ENCODE measurements around the gene OR52K2. TPM values are rescaled to one million over a fixed set of nuclear protein-coding genes. Genes with fewer than 3 reads are reported as not detected.
"Not testable (repeated sequence)": the region's sequence is repeated elsewhere in the genome, so short reads cannot be mapped to it uniquely, and the experiment has no call there.

Gene OR52K2
- total and polyA plus RNA-seq, 4 donors = not detected

DNA sequence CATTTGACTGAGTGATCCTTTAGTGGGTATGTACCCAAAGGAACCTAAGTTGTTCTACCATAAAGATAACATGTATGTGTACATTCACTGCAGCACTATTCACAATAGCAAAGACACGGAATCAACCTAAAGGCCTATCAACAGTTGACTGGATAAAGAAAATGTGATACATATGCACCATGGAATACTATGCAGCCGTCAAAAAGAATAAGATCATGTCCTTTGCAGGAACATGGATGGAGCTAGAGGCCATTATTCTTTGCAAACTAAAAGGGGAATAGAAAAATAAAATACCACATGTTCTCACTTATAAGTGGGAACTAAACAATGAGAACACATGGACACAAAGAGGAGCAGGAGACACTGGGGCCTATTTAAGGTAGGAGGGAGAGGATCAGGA lies 42.3 kb downstream of the OR52K2 start:
- H3K27ac ChIP-seq (ENCODE audit: low read depth in 1 of 2, low read length in 2 of 2); ATAC-seq (ENCODE audit: low FRiP score); H3K4me1 ChIP-seq (ENCODE audit: control insufficient read depth in 1 of 2, insufficient read depth in 2 of 2, low read length in 2 of 2); H3K9me3 ChIP-seq (ENCODE audit: control insufficient read depth, low read length); DNase-seq; H3K4me3 ChIP-seq (ENCODE audit: low read length in 2 of 2); intact Hi-C loops (cut with DNase I); H3K36me3 ChIP-seq (ENCODE audit: control insufficient read depth in 1 of 2, insufficient read depth in 2 of 2, low read length in 1 of 2); H3K27me3 ChIP-seq (ENCODE audit: control insufficient read depth in 1 of 2, insufficient read depth in 2 of 2, low read length in 1 of 2): not testable (repeated sequence)
- WGBS, 2 donors = 81 to 87% methylated on average over 2 of the region's 2 CpGs

DNA sequence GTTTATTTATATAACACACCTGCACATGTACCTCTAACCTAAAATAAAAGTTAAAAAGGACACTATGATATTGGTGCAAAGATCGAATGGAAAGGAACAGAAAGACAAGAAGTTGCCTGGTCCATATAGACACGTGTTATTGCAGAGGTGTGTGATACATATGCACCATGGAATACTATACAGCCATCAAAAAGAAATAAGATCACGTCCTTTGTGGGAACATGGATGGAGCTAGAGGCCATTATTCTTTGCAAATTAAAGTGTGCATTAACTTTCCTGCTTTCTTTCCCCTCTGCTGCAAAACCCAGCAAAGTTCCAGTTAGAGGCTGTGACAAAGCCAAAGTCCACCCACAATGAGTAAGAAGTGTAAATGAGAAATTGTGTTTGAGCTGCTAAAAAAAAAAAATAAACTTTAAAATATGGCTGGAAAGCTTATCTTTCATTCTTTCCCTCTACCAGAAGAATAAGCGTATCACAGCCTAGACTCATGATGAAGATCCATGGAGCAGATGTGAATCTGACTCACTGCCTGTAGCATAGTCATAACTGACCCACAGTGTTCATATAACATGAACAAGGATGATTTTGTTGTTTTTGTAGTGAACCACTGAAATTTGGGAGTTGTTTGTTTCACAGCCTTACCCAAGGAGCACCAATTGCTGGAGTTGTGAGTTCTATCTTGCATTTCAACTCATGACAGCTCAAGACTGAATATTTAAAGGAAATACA lies 42.9 kb downstream of the OR52K2 start:
- Histone ChIP-seq H3K4me1 (ENCODE audit: control insufficient read depth in 1 of 2, insufficient read depth in 2 of 2, low read length in 2 of 2) (no peaks in the 10 kb centered on the region), H3K9me3 (ENCODE audit: control insufficient read depth, low read length) (no peaks in the 10 kb centered on the region), H3K27ac (ENCODE audit: low read depth in 1 of 2, low read length in 2 of 2) (no peak overlapping the region), H3K27me3 (ENCODE audit: control insufficient read depth in 1 of 2, insufficient read depth in 2 of 2, low read length in 1 of 2) (peaks cover 0 to 4% of the 10 kb centered on the region in 2 donors), H3K4me3 (ENCODE audit: low read length in 2 of 2) (no peak overlapping the region), H3K36me3 (ENCODE audit: control insufficient read depth in 1 of 2, insufficient read depth in 2 of 2, low read length in 1 of 2) (no peaks in the 10 kb centered on the region)
- WGBS, 2 donors = 76 to 86% methylated on average over 4 of the region's 4 CpGs
- intact Hi-C loops (cut with DNase I) = loop anchor here in 1 of 2 donors (2.0 kb wide), 1 partner anchor 303 kb away; no protein-coding TSS in a partner anchor
- DNase-seq (no peak), ATAC-seq (ENCODE audit: low FRiP score) (no peak)

DNA sequence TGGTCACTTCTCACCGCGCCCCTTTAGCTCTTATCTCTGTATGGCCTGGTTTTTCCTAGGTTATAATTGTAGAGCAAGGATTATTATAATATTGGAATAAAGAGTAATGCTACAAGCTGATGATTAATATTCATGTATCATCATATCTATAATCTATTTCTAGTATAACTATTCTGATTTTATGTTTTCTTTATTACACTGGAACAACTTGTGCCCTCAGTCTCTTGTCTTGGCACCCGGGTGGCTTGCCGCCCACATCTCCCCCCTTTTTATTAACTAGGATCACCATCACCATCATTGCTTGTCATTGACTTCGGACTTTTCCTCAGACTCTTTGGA lies 44.4 kb downstream of the OR52K2 start:
- peaks cover 0 to 4% of the 10 kb centered on the region in 2 donors for H3K27me3 ChIP-seq (ENCODE audit: control insufficient read depth in 1 of 2, insufficient read depth in 2 of 2, low read length in 1 of 2)
- no peak overlapping the region for H3K4me3 ChIP-seq (ENCODE audit: low read length in 2 of 2)
- intact Hi-C loops (cut with DNase I) = loop anchor here in 1 of 2 donors (2.0 kb wide), 1 partner anchor 305 kb away; no protein-coding TSS in a partner anchor
- 26 to 27% methylated on average over 5 of the region's 5 CpGs for WGBS, 2 donors
- no peaks in the 10 kb centered on the region for H3K36me3 ChIP-seq (ENCODE audit: control insufficient read depth in 1 of 2, insufficient read depth in 2 of 2, low read length in 1 of 2)
- H3K9me3 ChIP-seq (ENCODE audit: control insufficient read depth, low read length) = no peaks in the 10 kb centered on the region
- no peaks in the 10 kb centered on the region for H3K4me1 ChIP-seq (ENCODE audit: control insufficient read depth in 1 of 2, insufficient read depth in 2 of 2, low read length in 2 of 2)
- no peak overlapping the region for H3K27ac ChIP-seq (ENCODE audit: low read depth in 1 of 2, low read length in 2 of 2)
- ATAC-seq (ENCODE audit: low FRiP score) (no peak), DNase-seq (no peak)

DNA sequence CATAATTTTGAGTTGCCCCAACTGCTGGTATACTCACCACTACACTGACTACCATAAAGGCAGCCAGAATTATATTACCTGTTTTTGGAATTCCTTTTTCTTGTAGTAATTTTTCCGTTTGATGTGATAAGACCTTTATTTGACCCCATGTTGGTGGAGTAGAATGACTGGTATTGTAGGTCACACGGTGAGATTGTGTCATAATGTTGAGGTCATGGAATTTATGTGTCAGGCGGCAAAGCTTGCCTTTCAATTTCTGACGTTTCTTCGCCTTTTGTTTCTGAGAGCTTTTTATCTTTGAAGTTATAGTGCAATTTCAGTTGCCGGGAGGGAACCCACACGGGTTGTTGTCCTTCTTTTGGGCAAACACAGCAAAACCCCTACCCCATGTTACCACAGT lies 46.4 kb downstream of the OR52K2 start:
- Histone ChIP-seq H3K27me3 (ENCODE audit: control insufficient read depth in 1 of 2, insufficient read depth in 2 of 2, low read length in 1 of 2) (peaks cover 0 to 4% of the 10 kb centered on the region in 2 donors), H3K4me1 (ENCODE audit: control insufficient read depth in 1 of 2, insufficient read depth in 2 of 2, low read length in 2 of 2) (no peaks in the 10 kb centered on the region), H3K27ac (ENCODE audit: low read depth in 1 of 2, low read length in 2 of 2) (no peak overlapping the region), H3K9me3 (ENCODE audit: control insufficient read depth, low read length) (no peaks in the 10 kb centered on the region), H3K36me3 (ENCODE audit: control insufficient read depth in 1 of 2, insufficient read depth in 2 of 2, low read length in 1 of 2) (no peaks in the 10 kb centered on the region), H3K4me3 (ENCODE audit: low read length in 2 of 2) (no peak overlapping the region)
- ATAC-seq (ENCODE audit: low FRiP score) = no peak
- intact Hi-C loops (cut with DNase I) = no loop called here
- no peak for DNase-seq
- 43 to 53% methylated on average over 7 of the region's 7 CpGs for WGBS, 2 donors

DNA sequence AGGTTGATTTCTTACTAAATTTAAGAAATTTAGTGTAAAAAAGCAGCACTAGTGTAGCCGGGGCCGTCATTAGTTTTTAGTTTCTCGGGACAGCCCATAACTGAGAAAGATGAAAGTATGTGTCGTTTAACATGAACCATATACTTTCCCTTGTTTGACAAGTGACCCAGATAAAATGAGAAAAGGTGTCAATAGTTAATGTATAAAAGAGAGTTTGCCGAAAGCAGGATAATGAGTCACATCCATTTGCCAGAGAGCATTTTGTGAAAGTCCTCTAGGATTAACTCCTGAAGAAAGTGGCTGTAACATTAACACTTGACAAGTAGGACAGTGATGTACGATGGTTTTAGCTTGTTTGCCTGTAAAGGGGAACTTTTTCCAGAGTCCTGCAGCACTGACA lies 46.9 kb downstream of the OR52K2 start:
- H3K9me3 ChIP-seq (ENCODE audit: control insufficient read depth, low read length) = no peaks in the 10 kb centered on the region
- 43 to 50% methylated on average over 6 of the region's 6 CpGs for WGBS, 2 donors
- H3K27me3 ChIP-seq (ENCODE audit: control insufficient read depth in 1 of 2, insufficient read depth in 2 of 2, low read length in 1 of 2) = peaks cover 0 to 4% of the 10 kb centered on the region in 2 donors
- ATAC-seq (ENCODE audit: low FRiP score) (no peak), DNase-seq (no peak)
- intact Hi-C loops (cut with DNase I) = loop anchor here in 1 of 2 donors (2.0 kb wide), 1 partner anchor 309 kb away; no protein-coding TSS in a partner anchor
- no peak overlapping the region for H3K27ac ChIP-seq (ENCODE audit: low read depth in 1 of 2, low read length in 2 of 2)
- H3K36me3 ChIP-seq (ENCODE audit: control insufficient read depth in 1 of 2, insufficient read depth in 2 of 2, low read length in 1 of 2) = no peaks in the 10 kb centered on the region
- no peak overlapping the region for H3K4me3 ChIP-seq (ENCODE audit: low read length in 2 of 2)
- H3K4me1 ChIP-seq (ENCODE audit: control insufficient read depth in 1 of 2, insufficient read depth in 2 of 2, low read length in 2 of 2) = no peaks in the 10 kb centered on the region

DNA sequence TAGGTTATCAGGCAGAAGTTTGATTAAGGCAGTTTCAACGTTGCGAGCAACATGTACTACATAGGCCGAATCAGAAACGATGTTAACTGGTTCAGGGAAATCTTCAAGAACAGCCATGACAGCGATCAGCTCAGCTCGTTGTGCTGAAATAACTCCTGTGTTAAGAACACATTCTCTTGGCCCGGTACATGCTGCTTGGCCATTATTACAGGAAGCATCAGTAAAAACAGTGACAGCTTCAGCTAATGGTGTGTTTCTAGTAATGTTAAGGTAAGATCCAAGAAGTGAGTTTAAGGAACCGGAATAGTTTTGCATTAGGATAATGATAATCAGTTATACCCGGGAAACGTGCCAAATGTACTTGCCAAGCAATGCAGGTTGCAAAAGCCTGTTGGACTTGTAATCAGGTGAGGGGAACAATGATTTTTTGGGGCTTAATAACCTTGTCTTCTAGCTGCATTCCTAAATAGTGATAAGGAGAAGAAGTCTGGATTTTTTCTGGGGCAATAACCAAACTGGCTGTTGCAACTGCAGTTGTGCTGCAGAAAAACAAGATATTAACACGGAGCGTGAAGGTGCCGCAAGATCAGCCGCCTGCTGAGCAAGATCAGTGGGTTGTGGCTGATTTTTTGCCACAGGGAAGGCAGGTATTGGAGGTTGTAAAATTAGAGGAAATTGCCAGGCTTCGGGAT lies 47.6 kb downstream of the OR52K2 start:
- intact Hi-C loops (cut with DNase I) = loop anchor here in 1 of 2 donors (2.0 kb wide), 1 partner anchor 310 kb away; no protein-coding TSS in a partner anchor
- ATAC-seq (ENCODE audit: low FRiP score) (no peak), DNase-seq (no peak)
- H3K4me3 ChIP-seq (ENCODE audit: low read length in 2 of 2) = no peak overlapping the region
- H3K27me3 ChIP-seq (ENCODE audit: control insufficient read depth in 1 of 2, insufficient read depth in 2 of 2, low read length in 1 of 2) = peaks cover 0 to 1% of the 10 kb centered on the region in 2 donors
- H3K9me3 ChIP-seq (ENCODE audit: control insufficient read depth, low read length) = no peaks in the 10 kb centered on the region
- H3K36me3 ChIP-seq (ENCODE audit: control insufficient read depth in 1 of 2, insufficient read depth in 2 of 2, low read length in 1 of 2) = no peaks in the 10 kb centered on the region
- H3K27ac ChIP-seq (ENCODE audit: low read depth in 1 of 2, low read length in 2 of 2) = no peak overlapping the region
- no peaks in the 10 kb centered on the region for H3K4me1 ChIP-seq (ENCODE audit: control insufficient read depth in 1 of 2, insufficient read depth in 2 of 2, low read length in 2 of 2)
- 35 to 36% methylated on average over 15 of the region's 15 CpGs for WGBS, 2 donors

Other genes starting within 250 kb of the OR52K2 start
- gene OR52B4, start 80.9 kb upstream of the OR52K2 start, total RNA-seq = not detected
- gene OR52B4, start 80.9 kb upstream of the OR52K2 start, polyA plus RNA-seq = not detected
- 10 to 100 TPM; 15.8 to 20.7 TPM for gene TRIM21, start 55.6 kb upstream of the OR52K2 start, total RNA-seq
- 10 to 100 TPM; 13.4 to 16.0 TPM for gene TRIM21, start 55.6 kb upstream of the OR52K2 start, polyA plus RNA-seq
- gene OR52K1, start 33.4 kb downstream of the OR52K2 start, total RNA-seq = under 1 TPM in 1 of 2 donors, not detected in 1; 0.12 TPM
- gene OR52K1, start 33.4 kb downstream of the OR52K2 start, polyA plus RNA-seq = not detected
- not detected for gene OR52M1, start 95.9 kb downstream of the OR52K2 start, total RNA-seq
- gene OR52M1, start 95.9 kb downstream of the OR52K2 start, polyA plus RNA-seq = not detected
- gene OR52I2, start 132.4 kb downstream of the OR52K2 start, total RNA-seq = not detected
- gene OR52I2, start 132.4 kb downstream of the OR52K2 start, polyA plus RNA-seq = not detected
- not detected for gene OR52I1, start 144.7 kb downstream of the OR52K2 start, total RNA-seq
- gene OR52I1, start 144.7 kb downstream of the OR52K2 start, polyA plus RNA-seq = not detected
- gene TRIM68, start 158.9 kb downstream of the OR52K2 start, total RNA-seq = 10 to 100 TPM in 1 of 2 donors, 1 to 10 TPM in 1; 7.9 to 14.5 TPM
- 1 to 10 TPM; 3.9 to 4.0 TPM for gene TRIM68, start 158.9 kb downstream of the OR52K2 start, polyA plus RNA-seq
- gene OR51D1, start 188.2 kb downstream of the OR52K2 start, total RNA-seq = not detected
- not detected for gene OR51D1, start 188.2 kb downstream of the OR52K2 start, polyA plus RNA-seq
- gene OR51E1, start 194.7 kb downstream of the OR52K2 start, total RNA-seq = under 1 TPM; 0.54 to 0.78 TPM
- not detected for gene OR51E1, start 194.7 kb downstream of the OR52K2 start, polyA plus RNA-seq
- gene OR51E2, start 248.6 kb downstream of the OR52K2 start, total RNA-seq = 1 to 10 TPM in 1 of 2 donors, under 1 TPM in 1; 0.51 to 1.2 TPM
- gene OR51E2, start 248.6 kb downstream of the OR52K2 start, polyA plus RNA-seq = not detected